GM21737 (cell line): ENCODE results near the gene SMTN.

Experiments used
- ATAC-seq: cut with Tn5 transposase; IDR thresholded peaks from one replicate; pipeline ENCODE4 v1.9.1; 2021; ENCODE audit warnings: mild to moderate bottlenecking, moderate library complexity; ENCODE audit not compliant: unreplicated experiment

The SMTN gene

GRCh38 chr22:31148488-31148887, 67.4 kb downstream of the SMTN start:
- no peak for ATAC-seq

GRCh38 chr22:31148953-31149627, 68.0 kb downstream of the SMTN start:
- ATAC-seq = no peak

GRCh38 chr22:31150615-31151014, 69.5 kb downstream of the SMTN start:
- no peak for ATAC-seq

GRCh38 chr22:31151872-31152271, 70.8 kb downstream of the SMTN start:
- no peak for ATAC-seq

- ATAC-seq = no peak
Measured at GRCh38 chr22:31153357-31153756, 72.2 kb downstream of the SMTN start.
